GM18511 (cell line): ENCODE data around the gene NAE1.
"Not testable (repeated sequence)": the region's sequence is repeated elsewhere in the genome, so short reads cannot be mapped to it uniquely, and the experiment has no call there.

Experiments
- ATAC-seq: cut with Tn5 transposase; IDR thresholded peaks from one replicate; pipeline ENCODE4 v1.9.1; 2021; ENCODE audit warnings: mild to moderate bottlenecking, moderate library complexity; ENCODE audit not compliant: unreplicated experiment

The NAE1 gene

DNA sequence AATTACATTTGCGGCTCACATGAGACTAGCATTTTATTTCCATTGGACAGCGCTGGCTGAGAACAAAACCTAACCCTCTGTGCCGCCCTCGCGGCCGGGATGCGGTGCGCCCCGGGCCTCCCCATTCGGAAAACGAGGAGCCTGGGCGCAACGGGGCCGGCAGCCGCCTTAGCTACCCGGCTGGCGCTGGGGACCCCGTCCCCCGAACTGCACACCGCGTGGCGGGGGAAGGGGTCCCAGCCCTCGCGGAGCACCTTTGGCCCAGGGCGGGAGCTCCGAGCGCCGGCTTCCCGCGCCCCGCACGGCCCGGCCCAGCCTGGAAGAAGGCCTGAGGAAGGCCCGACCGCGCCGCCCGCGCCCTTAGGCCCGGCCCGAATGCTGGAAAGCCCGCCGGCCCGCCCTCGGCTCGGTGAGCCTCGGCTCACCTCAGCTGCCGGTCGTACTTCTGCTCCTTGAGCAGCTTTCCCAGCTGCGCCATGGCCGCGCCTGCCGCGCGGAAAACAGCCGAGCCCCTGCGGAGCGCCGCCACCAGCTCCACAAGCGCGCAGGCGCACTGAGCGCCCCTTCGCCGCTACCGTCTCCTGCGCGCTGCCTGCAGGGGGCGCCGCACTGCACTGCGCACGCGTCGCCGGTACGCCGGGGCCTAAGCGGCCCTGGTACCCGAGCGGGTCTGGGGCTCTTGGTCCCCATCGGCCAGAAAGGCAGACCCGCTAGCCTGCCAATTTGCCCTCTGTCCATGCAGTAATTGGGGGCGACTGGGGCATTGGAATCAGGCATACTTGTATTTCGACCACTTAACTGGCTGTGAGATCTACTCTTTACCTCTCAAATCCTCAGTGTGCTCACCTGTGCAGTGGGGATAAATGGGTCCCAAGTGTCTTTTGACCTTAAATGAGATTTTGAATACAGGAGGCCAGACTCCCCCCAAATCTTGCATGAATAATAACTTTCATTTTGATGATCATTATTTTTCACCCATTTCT is at the start of gene NAE1:
Gene NAE1, minus strand, starts transcription at position 555 of the 983 bp plus-strand sequence. Its CDS starts 77 bp downstream, at position 478.
- ATAC-seq = peak; percentile 92

- peak; percentile 30 for ATAC-seq
Observed at GRCh38 chr16:66878067-66878466, 47.3 kb upstream of the NAE1 start.

DNA sequence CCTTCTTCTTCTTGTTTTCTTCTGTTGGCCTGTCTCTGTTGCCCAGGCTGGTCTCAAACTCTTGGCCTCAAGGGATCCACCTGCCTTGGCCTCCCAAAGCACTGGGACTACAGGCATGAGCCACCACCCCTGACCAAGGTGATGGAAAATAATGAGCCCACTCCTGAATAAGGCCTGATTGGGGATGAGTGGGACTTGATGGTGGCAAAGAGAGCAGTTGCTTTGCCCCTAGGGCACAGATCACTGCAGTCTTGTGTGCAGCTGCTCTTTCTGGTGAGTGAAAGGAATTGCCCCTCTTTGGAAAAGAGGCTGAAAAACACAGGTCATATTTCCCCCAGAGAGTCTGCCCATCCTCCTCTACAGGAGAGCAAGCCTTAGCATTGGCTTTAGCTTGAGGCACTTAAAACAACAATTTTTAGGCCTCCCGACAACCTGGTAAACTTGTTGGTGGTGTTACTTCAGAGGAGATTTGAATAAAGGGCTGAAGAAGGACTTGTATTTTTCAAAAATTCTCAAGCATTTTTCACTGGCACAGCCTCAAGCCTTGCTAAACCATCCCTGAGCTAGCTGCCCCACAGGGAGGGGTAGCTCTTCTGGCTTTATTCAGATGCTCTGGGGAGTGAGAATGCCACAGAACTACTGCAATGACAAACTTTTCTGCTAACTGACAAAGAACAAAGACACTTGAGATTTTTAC is 43.5 kb upstream of the NAE1 start:
- no peak for ATAC-seq

DNA sequence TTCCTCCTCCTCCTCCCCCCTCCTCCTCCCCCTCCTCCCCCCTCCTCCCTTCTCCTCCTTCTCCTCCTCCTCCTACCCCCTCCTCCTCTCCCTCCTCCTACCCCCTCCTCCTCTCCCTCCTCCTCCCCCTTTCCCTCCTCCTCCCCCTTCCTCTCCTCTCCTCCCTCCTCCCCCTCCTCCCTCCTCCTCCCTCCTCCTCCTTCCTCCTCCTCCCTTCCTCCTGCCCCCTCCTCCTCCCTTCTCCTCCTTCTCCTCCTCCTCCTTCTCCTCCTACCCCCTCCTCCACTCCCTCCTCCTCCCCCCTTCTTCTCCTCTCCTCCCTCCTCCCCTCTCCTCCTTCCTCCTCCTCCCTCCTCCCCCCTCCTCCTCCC is 42.9 kb upstream of the NAE1 start:
- no peak for ATAC-seq

- ATAC-seq = peak; percentile 83
Observed at GRCh38 chr16:66872943-66873684, 42.3 kb upstream of the NAE1 start.

GRCh38 chr16:66872559-66872942 is 41.8 kb upstream of the NAE1 start:
- no peak for ATAC-seq

- no peak for ATAC-seq
Observed at GRCh38 chr16:66871840-66872239, 41.1 kb upstream of the NAE1 start.

- ATAC-seq = not testable (repeated sequence)
Observed at GRCh38 chr16:66871363-66871762, 40.6 kb upstream of the NAE1 start.

DNA sequence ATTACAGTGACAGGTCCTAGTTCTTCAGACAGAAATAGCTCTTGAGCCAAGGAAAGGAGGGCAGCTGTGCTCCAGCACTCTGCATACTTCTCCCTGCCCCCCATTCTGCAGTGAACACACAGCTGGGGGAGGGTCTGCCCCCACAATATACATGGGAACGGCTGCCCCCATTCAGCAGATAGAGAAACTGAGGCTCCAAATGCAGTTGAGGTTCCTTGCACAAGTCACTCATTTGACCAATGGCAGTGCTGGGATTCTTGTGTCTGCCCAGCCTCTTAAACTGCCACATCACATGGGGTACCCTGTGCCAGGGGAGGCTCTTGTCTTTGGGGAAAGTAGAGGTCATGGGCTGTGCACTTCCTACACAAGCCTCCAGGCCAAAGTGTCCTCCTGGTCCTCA is 38.6 kb upstream of the NAE1 start:
- no peak for ATAC-seq

DNA sequence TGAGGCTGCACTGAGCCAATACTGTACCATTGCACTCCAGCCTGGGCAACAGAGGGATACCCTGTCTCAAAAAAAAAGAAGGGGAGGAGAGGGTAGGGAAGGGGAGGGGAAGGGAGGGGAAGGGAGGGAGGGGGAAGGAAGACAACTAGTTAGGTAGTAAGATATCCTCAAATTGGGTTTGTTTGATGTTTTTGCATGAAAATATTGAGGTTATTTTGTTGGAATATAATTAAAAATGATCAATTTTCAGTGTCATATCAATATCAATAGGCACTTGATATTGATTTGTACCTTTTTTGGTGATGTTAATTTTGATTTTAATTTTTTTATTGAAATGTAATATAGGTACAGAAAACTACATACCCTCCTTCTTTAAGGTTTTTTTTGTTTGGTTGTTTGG is 32.9 kb upstream of the NAE1 start:
- no peak for ATAC-seq

DNA sequence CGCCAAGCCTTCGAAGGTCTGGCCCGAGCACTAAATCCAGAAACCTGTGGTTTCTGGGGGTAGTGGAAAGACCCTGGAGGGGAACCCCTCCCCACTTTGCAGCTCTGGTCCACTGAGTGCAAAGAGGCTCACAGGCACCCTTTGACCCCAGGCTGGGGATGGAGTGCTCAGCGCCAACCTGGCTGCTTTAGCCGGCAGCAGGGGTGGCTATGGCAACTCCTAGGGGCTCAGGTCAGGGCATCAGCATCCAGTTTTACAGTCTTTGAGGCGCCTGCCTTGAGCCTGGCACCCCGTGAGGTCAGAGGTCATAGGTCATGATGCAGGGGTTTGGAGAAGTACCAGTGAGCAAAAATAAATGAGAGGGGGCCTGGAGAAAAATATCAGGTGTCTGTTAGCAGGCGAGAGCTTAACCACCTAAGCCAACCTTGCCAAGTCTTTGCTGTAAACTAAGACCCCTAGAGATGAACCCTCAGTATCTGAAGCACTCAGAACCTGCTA is 31.3 kb upstream of the NAE1 start:
- no peak for ATAC-seq

- ATAC-seq = peak; percentile 31
Observed at GRCh38 chr16:66859397-66860068, 28.8 kb upstream of the NAE1 start.

GRCh38 chr16:66858740-66859396 is 28.1 kb upstream of the NAE1 start:
- ATAC-seq = peak; percentile 87

DNA sequence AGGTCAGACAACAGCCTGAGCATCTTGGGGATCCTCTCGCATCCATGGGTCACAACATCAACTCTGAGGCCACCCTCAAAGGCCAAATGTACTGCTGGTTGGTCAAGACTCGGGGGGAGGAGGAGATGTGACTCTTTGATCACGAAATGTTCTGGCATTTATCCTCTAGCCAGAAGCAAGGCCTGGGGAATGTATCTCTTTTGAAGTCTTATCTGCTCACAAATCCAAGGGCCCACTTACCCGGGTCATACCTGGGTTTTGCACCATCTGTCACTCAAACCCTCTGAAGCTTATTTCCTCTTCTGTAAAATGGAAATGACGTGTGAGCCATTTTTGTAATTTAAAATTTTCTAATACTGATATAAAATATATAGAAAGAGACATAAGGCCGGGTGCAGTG is 26.7 kb upstream of the NAE1 start:
- no peak for ATAC-seq

GRCh38 chr16:66856801-66857200 is 26.0 kb upstream of the NAE1 start:
- ATAC-seq = no peak

- no peak for ATAC-seq
Observed at GRCh38 chr16:66856184-66856730, 25.5 kb upstream of the NAE1 start.

DNA sequence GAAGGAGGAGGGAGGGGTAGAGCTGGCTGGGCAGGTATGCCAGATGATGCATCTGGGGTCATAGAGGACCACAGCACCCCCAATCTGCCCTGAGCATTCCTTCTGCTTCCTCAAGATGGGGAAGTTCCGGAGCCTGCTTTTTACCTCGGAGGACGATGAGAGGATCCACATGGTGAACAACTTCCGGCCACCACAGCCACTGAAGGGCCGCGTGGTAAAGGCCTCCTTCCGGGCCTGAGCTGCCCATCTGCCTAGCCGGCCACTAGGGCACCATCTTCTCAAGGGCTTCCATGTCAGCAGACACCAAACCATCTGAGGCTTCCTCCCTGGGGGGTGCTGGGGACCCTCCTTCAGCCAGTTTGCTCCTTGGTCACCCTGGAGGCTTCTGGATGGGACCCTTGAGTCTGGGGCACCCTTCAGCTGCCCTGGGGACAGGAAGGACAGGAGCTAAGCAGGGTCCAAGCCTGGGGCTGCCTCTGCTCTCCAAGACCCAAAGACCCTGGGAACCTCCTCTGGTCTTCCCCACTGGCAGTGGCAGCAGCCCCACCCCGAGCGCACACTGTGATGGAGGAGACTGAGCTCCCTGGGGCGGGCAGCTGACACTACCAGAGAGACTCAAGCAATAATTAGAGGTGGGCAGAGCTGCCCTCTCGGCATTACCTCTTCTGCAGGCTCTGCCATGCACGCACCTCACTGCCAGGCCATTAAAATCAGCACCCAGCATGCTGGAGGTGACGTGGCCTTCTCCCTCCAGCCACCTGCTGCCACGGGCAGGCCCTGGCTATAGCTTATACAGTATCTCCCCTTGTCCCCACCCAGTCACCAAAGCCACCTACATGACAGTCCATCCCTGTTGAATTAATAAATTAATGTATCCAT is 22.7 kb upstream of the NAE1 start:
- no peak for ATAC-seq

- no peak for ATAC-seq
Observed at GRCh38 chr16:66851166-66851964, 20.6 kb upstream of the NAE1 start.
